HG03159 (cell line): ENCODE data around the gene FPR3.
"Not testable (repeated sequence)": the region's sequence is repeated elsewhere in the genome, so short reads cannot be mapped to it uniquely, and the experiment has no call there.

Source experiments
- ATAC-seq: cut with Tn5 transposase; IDR thresholded peaks from one replicate; pipeline ENCODE4 v1.9.1; 2021; ENCODE audit warnings: mild to moderate bottlenecking, moderate library complexity; ENCODE audit not compliant: unreplicated experiment

Gene FPR3

DNA sequence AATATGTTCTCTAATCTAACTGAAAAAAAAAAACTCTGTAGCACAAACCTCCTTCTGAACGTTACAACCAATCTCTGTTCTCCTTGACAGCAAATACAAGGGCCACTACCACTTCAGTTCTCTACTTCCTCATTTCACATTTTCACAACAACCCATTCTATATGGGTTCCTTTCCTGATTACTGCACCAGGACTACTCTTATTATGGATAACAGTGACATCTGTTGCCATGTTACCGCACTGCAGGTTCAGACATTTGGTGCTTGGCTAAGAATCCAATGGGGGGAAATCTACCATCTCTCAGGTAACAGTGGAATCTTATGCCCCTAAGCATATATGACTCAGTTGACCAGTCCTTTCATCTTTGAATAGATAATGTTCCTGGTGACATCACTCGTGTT, 11.6 kb upstream of the FPR3 start:
- ATAC-seq, result no peak

DNA sequence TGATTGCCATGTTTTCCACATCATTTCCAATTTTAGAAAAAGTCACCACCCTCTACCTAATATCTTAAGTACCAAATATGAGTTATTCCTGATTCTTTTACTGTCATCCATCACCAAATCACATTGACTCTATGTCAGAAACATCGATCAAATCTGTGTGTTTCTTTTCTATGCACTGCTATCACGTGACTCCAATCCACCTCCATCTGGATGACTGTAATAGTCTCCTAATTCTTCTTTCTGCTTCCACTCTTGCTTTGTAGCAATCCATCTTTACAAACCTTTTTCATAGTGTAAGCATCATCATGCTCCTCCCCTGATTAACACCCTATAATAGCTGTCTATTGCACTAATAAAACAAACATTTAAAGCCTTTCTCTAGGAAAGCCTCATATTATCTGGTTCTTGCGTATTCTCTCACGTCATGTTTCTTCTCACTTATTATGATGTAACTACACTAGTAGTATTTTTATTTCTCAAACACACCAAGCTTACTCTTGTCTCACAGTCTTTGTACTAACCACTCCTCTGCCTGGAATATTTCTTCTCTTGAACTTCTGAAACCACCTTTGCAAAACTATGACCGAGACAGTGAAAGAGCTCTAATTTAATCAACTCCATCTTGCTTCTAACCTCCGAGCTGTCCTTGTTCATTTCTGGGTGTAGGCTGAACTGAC, 10.7 kb upstream of the FPR3 start:
- no peak for ATAC-seq

DNA sequence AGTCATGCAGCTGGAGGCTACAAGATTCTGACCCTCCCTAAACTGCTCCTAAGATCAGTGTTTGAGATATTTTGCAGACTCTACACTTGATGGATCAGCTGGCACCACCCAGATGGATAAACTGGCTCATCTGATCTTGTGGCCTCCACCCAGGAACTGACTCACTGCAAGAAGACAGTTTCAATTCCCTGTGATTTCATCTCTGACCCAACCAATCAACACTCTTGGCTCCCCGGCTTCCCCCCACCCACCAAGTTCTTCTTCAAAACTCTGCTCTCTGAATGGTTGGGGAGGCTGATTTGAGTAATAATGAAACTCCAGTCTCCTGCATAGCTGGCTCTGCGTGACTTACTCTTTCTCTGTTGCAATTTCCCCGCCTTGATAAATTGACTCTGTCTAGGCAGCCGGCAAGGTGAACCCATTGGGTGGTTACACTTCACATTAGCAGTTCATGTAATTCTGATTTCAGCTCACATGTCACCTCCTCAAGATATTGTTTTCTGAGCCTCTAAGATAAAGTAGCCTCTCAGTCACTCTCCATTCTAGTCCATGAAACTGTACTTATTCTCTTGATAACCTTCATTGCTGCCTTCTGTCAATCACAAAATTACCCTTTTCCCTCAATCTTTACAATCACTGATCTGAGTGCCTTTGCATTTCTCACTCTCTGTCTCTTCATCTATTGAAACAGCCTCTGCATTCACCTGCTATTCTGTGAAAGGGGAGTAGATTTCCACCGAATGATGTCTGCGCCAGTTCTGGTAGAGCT, 9.9 kb upstream of the FPR3 start:
- ATAC-seq, result no peak

GRCh38 chr19:51786646-51787494, 8.1 kb upstream of the FPR3 start:
- ATAC-seq, result no peak

- no peak for ATAC-seq
Measured at GRCh38 chr19:51788029-51788428, 6.9 kb upstream of the FPR3 start.

GRCh38 chr19:51789061-51789795, 5.7 kb upstream of the FPR3 start:
- no peak for ATAC-seq

DNA sequence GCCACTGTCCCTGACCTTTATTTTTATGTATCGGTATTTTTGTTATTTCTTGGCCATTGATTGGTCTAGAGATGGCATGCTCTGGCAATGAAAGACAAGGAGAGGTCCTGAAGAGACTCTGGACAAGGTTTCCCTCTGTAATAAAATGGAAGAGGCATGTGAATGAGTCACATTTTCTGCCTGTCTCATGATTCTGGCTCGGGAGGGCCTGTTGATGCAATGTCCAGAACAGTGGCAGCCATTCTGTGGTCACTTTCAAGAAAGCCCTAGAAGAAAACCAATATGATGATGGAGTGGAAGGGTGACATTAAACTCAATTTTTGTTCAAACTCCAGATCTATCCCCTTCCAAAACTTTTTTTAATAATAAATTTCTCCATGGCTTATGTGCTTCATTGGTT, 2.0 kb upstream of the FPR3 start:
- no peak for ATAC-seq

DNA sequence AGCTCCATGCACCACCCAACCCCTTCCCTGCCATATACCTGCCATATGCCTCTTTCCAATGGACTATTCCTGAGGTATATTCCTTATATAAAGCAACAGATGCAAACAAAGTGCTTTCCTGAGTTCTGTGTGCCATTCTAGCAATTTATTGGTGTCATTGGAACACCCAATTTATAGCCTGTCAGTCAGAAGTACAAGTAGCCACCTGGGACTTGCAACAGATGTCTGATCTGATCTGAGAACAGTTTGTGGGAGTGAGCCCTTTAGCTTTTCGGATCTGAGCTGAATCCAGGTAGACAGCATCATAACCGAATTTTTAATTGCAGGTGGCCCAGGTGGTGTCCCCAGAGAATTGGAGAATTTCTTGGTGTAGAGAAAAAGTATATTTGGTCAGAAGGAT, 963 bp upstream of the FPR3 start:
- ATAC-seq, result no peak

- ATAC-seq, result no peak
Measured at GRCh38 chr19:51796195-51796679, 1.3 kb downstream of the FPR3 start.

GRCh38 chr19:51797480-51797879, 2.5 kb downstream of the FPR3 start:
- no peak for ATAC-seq

GRCh38 chr19:51798062-51798461, 3.1 kb downstream of the FPR3 start:
- no peak for ATAC-seq

- no peak for ATAC-seq
Measured at GRCh38 chr19:51799034-51799773, 4.2 kb downstream of the FPR3 start.

DNA sequence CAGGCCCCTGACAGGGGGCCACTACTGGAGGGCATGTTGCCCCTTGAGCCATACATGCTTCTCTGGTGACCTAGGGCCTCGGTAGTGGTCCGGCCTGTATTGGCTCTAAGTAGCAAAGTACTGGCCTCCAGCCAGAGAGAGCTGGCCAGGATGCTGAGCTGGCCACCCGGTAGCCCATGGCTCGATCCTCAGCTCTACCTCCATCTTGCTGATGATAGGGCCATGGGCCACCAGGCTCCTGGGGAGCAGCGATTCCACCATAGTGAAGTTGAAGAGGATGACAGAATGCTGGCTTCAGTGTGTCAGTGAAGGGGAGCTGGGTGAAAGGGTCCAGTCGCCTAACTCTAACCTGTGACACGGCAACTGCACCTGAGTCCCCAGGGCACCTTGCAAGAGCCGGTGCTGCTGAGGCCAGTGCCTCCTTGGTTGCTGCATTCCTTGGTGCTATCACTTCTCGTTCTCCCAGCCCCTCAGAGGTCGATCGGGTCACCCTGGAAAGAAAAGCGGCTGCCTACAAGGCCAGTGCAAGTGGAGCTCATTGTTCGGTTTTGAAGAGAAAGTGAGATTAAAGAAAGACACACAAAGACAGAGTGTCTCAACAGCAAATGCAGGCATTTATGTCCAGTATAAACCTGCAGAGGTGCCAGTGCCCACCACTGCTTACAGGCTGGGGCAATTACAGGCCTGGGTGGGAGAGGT, 5.0 kb downstream of the FPR3 start:
- ATAC-seq, result no peak

DNA sequence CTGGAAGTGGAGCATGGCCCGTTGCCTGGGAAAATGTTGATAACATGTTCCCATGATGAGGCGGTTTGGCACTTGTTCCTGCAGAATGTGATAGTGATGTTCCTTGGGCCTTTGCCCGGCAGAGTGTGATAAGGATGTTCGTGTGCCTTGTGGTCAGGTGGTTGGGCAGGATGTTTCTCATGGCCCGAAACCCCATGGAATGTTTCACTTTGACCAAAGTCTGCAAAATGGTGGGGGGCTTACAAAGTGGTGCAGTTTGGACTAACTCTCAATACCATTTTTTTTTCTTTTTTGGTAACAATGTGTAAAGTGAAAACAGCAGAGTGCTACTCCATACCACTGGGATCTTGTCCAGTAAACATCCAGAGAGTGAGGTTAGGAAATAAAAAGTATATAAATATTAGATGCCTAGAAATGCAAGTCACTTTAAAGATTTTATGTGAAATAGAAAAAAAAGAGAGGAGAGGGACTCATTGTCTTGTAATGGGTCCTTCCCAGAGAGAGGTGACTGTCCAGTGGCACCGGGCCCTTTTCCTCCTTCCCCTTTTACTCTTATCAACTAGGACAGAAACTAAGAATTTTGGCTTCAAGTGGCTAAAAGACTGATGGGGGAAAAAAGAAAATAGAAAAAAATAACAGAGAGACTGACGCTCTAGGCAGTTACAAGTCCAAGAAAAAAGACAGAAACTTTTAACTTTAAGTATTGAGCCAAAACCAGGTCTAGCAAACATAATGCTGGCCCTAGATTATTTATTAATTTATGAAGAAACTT, 5.7 kb downstream of the FPR3 start:
- ATAC-seq, result no peak

- no peak for ATAC-seq
Measured at GRCh38 chr19:51802775-51803174, 7.8 kb downstream of the FPR3 start.

DNA sequence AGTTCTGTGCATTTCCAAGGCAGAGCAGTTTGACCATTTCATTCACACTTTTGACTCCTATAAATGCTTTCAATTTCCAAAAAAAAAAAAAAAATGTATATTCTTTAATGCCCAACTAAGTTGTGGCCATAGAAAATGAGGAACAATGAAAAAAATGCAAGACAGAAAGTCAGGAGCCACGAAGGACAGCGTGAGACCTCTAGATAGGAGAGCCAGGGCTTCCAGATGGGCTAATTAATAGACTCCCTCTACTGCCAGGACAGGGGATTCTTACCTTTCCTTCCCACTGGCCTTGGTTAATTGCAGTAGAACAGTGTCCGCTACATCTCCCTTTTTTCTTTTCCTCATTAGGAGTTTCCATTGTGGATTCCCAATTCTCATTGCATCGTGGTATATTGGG, 8.6 kb downstream of the FPR3 start:
- no peak for ATAC-seq

GRCh38 chr19:51803967-51804366, 9.0 kb downstream of the FPR3 start:
- ATAC-seq, result no peak

- ATAC-seq, result not testable (repeated sequence)
Measured at GRCh38 chr19:51804789-51805188, 9.8 kb downstream of the FPR3 start.

- ATAC-seq, result not testable (repeated sequence)
Measured at GRCh38 chr19:51805396-51805795, 10.4 kb downstream of the FPR3 start.
